Measurements from ENCODE around the gene GATD1. TPM values are rescaled to one million over a fixed set of nuclear protein-coding genes. Genes with fewer than 3 reads are reported as not detected.

The GATD1 gene
- total RNA-seq, 2 experiments from 2014 or later, result 109 to 117 TPM

GRCh38 chr11:803770-804598 lies 26.7 kb upstream of the GATD1 start:
- peak overlapping the region; percentile 86 for H3K4me3 ChIP-seq (ENCODE audit: low read depth, low read length, poor library complexity, severe bottlenecking)
- no peaks in the 10 kb centered on the region for H3K9me2 ChIP-seq (ENCODE audit: insufficient read depth, low read length)
- TF ChIP-seq CTCF (conservative IDR thresholded peaks at IDR 0.05; ENCODE audit: low read length) (no peak), EZH2phosphoT487 (IDR thresholded peaks at IDR 0.05; ENCODE audit: borderline replicate concordance, low read depth, low read length) (no peak)
- H3K36me3 ChIP-seq (ENCODE audit: insufficient read depth, low read length), result peaks cover 28% of the 10 kb centered on the region; the same call in 1 of the 2 replicates
- ChIA-PET CTCF (ENCODE audit: unreplicated experiment) (no interaction called here), POLR2A (no interaction called here)
- no peaks in the 10 kb centered on the region for H4K20me1 ChIP-seq (ENCODE audit: insufficient read depth, low read length)
- peaks cover 38% of the 10 kb centered on the region for H3K4me1 ChIP-seq (ENCODE audit: insufficient read depth, low read length, poor library complexity, severe bottlenecking)
- H3K4me2 ChIP-seq (ENCODE audit: low read length), result peak overlapping the region; percentile 94
- H2AFZ ChIP-seq (ENCODE audit: low read length), result no peak overlapping the region
- peaks cover 15% of the 10 kb centered on the region; the same call in 1 of the 2 replicates for H3K79me2 ChIP-seq (ENCODE audit: insufficient read depth, low read depth, low read length)
- H3K27ac ChIP-seq (ENCODE audit: low read depth, low read length, poor library complexity, severe bottlenecking), result peak overlapping the region; percentile 83
- intact Hi-C loops (cut with micrococcal nuclease; ENCODE audit: unreplicated experiment), result no loop called here
- BruUV-seq (replicated peaks), result no TSS peak
- DNase-seq (ENCODE audit: low spot score), result no peak
- H3K9me3 ChIP-seq (ENCODE audit: low read length), result no peaks in the 10 kb centered on the region

- POLR2A ChIA-PET, result no interaction called here
- no peak for TF ChIP-seq EZH2phosphoT487 (IDR thresholded peaks at IDR 0.05; ENCODE audit: borderline replicate concordance, low read depth, low read length)
- TF ChIP-seq CTCF (conservative IDR thresholded peaks at IDR 0.05; ENCODE audit: low read length), result no peak
- peaks cover 30% of the 10 kb centered on the region; the same call in 1 of the 2 replicates for H3K36me3 ChIP-seq (ENCODE audit: insufficient read depth, low read length)
- H3K4me1 ChIP-seq (ENCODE audit: insufficient read depth, low read length, poor library complexity, severe bottlenecking), result peaks cover 38% of the 10 kb centered on the region
- no peaks in the 10 kb centered on the region for H3K9me2 ChIP-seq (ENCODE audit: insufficient read depth, low read length)
- intact Hi-C loops (cut with micrococcal nuclease; ENCODE audit: unreplicated experiment), result no loop called here
- H3K79me2 ChIP-seq (ENCODE audit: insufficient read depth, low read depth, low read length), result peaks cover 9% of the 10 kb centered on the region; the same call in 1 of the 2 replicates
- no peaks in the 10 kb centered on the region for H4K20me1 ChIP-seq (ENCODE audit: insufficient read depth, low read length)
- BruUV-seq (replicated peaks), result no TSS peak
- no peak for DNase-seq (ENCODE audit: low spot score)
- H3K27ac ChIP-seq (ENCODE audit: low read depth, low read length, poor library complexity, severe bottlenecking), result no peak overlapping the region
- H3K9me3 ChIP-seq (ENCODE audit: low read length), result no peaks in the 10 kb centered on the region
- peak overlapping the region; percentile 86 for H3K4me3 ChIP-seq (ENCODE audit: low read depth, low read length, poor library complexity, severe bottlenecking)
- H3K4me2 ChIP-seq (ENCODE audit: low read length), result peak overlapping the region; percentile 94
- H2AFZ ChIP-seq (ENCODE audit: low read length), result no peak overlapping the region
- CTCF ChIA-PET (ENCODE audit: unreplicated experiment), result no interaction called here
These were observed 26.1 kb upstream of the GATD1 start for GRCh38 chr11:803467-803742.
